Activated CD4-positive, alpha-beta T cell treated with anti-CD3 and anti-CD28 coated beads, Interleukin-2, Interleukin-6, amounts not matched to agents 100 ng/mL and 50 ng/mL, durations not matched to agents 16 hours and 8 hours (primary cell): ENCODE results near the gene FGF14.

Source experiments
- DNase-seq: peaks from one replicate; pipeline ENCODE4 v3.0.0-alpha.2; 2020

Gene FGF14

DNA sequence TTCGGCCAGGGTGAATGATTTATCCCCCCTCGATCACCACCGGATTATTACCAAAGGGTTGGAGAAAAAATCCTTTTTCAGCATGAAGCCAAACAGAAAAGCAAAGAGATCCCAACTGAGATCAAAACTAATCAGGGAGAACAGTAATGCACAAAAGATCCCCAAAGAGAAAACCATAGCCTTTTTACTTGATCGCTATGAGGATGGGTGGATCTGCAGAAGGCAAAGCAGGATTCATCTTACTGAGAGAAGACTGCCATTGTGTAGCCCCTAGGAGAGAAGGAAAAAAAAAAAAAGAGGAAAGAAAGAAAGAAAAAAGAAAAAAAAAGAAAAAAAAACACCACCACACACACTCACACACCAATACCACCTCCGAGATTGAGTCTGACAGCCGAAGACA is at the start of gene FGF14:
TSS of gene FGF14 (minus strand) at position 283 of the 400 bp plus-strand sequence.
- no peak for DNase-seq

DNA sequence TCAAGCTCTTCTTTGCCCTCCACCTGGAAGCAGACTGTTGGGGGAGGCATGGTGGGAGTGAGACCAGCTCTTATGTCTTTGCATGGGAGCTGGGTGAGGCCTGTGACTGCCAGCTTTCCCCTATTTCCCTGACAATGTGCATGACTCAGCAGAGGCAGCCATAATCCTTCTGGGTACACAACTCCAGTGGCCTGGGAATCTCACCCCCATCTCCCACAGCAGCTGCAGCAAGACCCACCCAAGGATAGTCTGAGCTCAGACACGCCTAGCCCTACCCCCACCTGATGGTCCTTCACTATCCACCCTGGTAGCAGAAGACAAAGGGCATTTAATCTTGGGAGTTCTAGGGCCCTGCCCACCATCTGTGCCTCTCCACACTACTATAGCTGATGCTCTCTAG is 41.4 kb upstream of the FGF14 start:
- no peak for DNase-seq

DNA sequence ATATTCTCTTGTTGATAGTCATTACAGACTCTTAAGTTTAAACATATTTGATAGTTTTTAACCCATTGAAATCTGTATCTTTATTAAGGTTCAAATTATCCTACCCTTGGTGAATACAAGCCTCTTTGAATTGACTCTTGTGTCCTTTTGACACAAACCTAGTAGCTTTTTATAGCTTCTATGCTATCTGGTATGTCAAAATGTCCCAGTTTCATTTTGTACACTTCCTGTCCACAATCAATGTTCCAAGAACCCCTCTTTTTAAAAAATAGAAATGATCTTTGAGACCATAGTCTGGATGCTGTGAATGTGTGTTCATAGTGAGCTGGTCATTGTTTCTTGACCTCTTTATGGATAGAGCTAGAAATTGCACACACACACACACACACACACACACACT is 39.2 kb upstream of the FGF14 start:
- no peak for DNase-seq

DNA sequence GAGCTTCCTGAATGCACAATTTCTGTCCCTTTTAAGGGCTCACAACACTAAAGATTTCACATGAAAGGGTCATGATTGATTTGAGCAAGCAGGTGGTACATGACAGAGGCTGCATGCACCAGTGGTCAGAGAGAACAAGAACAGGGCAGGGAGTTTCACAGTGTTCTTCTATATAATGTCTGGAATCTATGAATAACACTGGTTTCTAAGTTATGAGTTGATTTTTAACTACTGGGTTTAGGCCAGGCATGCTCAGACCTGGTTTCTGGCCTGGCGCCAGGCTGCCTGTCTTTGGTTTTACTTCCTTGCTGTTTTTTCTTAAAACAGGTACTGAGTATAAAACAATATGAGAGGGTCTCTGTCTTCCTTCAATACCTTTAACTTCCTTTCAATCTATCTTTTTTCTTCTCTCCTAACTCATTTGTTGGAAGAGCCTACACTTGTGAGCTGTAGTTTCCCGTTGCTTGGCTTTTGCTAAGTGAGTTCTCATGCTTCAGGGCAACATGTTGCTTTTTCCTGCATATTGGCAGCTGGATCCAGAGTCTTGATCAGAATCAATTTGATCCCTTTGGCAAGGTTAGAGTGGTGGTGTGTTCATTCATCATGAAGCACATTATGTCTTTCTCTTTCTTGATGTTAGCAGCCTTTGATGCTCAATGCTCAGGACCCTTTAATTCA is 38.5 kb upstream of the FGF14 start:
- DNase-seq: no peak

DNA sequence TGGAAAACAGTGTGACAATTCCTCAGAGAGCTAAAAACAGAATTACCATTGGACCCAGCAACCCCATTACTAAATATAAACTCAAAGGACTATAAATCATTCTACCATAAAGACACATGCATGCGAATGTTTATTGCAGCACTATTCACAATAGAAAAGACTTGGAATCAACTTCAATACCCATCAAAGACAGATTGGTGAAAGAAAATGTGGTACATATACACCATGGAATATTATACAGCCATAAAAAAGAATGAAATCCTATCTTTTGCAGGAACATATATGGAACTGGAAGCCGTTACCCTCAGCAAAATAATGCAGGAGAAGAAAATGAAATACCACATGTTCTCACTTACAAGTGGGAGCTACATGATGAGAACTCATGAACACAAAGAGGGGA is 20.8 kb upstream of the FGF14 start:
- no peak for DNase-seq

DNA sequence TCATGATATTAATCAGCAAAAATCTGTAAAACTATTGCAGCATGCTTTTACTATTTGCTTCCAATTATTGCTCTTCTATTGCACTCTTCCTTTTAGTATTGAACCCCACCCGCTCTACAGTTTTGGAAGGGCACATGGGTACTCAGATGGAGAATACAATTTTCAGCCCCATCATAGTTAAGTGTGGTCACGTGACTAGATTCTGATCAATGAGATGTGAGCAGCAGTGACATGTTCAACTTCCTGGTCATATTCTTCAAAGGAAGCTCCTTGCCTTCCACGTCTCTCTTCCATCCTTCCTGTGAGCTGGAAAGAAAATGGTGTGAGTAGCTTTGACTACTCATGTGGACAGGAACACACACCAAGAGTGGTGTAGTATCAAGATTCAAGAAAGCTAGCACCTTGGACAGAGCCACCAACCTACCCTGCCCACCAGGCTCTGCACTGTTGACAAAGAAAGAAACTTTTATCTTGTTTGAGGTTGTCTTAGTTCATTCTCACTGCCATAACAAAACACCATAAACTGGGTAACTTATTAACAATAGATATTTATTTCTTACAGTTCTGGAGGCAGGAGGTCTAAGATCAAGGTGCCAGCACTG is 3.8 kb upstream of the FGF14 start:
- no peak for DNase-seq

DNA sequence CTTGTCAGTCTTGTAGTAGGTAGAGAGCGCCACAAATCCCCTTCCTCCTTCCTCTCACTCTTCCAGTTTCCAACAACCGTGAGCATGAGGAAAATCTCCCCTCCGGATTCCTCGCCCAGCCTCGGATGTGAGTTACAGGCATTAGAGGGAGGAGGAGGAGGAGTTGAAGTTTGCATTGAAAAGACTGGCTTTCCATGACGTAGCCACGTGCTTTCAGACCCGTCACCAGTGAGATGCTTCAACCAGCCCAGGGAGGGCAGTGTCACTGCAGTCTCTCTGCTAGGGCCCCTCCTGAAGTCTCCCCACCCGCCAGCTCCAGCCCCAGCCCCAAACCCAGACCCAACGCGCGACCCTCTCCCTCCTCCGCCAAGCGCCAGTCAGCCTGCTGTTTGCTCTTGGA is 442 bp upstream of the FGF14 start:
- DNase-seq: peak; percentile 34

DNA sequence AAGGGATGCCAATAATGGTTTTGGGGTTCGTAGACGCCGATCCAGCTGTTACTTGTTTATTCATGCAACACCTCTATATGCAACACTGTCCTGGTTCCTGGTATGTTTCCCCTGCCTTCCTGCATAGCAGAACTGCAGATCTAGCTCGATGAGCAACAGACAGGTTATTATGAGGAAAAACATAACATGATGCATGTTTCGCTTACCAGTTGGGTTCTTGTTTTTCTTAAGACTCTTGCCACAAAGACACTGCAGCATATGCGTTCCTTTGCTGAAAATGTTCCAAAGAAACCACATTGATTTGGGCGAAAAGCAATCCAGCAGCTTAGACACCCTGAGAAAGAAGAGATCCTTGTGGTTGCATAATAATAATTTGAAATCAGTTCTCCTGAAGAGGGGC is 583 bp downstream of the FGF14 start:
- no peak for DNase-seq

DNA sequence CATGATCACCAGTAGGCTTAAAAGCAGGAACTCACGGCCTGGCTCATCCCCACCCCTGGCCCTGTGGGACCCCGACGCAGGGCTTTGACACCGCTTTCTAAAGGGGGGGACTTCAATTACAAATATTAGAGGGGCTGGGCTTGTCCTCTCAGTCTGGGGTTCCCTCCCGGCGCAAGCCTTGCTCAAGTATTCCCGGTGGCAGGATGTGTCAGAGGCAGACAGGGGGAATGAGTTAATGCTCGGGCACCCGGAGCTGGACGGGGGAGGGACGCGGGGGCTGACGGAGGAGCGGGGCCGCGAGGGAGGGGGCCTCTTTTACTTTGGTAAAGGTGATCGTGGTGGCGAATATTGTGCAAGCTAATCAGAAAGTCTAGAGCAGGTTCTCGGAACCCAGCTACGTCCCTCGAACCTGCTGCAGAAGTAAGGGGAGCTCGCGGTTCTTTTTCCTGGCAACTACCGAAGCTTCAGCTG is 1.1 kb downstream of the FGF14 start:
- DNase-seq: no peak

DNA sequence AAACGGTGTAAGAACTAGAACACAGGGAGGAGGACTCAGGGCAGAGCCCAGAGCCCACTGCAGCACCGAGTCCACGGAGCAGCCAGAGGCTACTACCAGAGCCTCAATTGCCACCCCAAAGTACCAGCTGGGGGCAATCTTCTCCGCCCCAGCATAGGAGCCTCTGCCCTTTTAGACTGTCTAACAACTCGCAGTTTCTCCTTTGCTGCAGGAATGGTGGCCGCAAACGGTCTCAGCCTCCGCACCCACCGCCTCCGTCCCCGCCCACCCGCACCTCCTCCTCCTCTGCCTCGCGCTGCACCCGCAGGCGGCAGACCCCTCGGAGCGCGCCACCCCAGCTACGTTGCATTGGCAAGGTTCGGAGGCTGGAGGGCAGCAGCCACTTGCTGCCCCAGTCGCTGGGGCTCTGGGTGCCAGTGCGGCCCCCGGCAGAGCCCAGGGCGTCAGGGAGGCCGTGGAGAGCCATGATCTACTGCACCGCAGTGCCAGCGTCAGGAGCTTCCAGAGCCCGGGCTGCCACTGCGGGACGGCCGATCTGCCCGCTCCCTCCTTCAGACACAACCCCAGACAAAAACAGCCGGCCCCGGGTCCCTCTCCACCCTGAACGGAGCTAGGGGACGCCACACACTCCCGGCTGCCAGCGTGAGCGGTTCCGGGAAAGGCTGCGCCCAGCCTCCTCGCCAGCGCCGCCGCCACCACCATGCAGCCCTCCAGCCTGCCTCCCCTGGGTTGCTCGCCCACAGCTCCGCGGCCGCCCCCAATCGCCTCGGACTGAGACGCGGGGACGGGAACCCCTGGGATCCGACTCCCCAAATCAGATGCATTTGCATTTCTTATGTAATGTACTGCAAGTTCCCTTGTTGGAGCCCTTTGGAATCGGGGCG is 1.8 kb downstream of the FGF14 start:
- peak; percentile 26 for DNase-seq

DNA sequence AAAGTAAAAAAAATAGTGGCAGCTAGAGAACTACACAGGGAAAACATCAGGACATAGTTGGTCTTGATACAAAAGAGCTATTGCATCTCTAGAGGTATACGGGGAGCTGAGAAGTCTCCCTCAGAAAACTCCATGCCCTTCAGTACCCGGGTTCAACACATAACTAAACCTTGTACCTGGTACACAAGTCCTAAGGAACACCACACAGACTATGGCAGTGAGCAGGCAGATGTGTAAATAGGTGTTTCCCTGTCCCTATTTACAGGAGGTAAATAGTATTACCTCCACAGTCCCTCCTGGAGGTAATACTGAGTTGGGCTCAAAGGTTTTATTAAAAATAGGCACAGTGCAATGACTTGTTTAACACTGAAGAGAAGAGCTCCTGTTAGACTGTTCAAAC is 5.9 kb downstream of the FGF14 start:
- DNase-seq: no peak

DNA sequence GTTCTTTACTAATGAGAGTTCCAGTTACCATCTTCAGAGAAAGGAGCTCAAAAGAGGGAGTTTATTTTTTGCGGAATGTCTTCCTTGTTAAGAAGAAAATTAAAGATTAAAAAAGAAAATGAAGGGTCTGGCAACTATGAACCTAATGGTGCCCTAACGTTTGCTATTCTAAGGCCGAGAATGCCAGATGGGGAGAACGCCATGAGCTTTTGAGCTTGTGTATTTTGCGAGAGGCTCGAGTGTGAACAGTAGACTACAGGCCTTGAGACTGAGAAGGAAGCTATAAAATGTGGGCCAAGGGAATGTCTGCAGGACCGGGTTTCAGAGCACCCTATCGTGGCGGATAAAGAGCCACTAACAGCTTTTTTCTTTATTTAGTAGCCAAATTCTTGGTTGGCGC is 6.7 kb downstream of the FGF14 start:
- DNase-seq: no peak

DNA sequence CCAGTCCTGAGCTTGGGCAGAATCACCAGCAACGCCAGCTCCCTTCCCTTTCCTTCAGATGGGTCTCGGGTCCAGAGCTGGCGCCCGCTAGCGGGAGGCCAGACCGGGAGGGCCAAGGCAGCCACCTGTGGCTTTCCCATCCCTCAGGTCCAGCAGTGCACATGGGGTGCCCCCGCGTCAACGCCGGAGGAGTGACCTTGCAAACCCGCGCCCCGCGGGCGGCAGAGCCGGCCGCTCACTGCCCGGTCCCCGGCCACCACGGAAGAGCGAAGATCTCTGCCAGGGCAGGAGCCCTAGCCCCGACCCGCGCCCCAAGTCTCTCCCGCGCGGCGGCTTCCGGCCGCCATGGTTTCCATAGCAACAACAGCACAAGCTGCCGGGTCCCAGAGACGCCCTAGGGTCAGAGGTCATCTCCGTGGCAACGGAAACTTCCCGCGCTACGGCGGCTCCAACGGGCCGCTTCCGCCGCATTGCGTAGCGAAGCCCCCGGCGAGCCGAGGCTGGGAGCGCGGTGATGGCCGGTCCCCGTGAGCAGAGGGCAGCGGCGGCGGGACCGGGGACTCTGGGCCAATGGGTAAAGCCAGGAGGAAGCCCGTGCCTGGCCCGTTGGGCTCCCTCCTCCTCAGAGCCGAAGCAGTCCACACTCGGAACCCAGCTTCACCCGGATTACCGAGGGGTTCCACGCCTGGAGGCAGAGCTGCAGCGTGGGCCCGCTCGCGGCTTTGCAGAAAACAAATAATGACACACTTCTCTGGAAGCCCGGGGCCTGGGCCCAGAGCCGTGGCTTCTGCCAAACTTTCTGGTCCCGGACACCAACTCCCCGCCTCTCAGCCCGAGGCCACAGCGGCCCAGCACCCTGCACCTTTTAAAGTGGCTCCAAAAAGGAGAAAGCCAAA is 7.4 kb downstream of the FGF14 start:
- DNase-seq: peak; percentile 97

DNA sequence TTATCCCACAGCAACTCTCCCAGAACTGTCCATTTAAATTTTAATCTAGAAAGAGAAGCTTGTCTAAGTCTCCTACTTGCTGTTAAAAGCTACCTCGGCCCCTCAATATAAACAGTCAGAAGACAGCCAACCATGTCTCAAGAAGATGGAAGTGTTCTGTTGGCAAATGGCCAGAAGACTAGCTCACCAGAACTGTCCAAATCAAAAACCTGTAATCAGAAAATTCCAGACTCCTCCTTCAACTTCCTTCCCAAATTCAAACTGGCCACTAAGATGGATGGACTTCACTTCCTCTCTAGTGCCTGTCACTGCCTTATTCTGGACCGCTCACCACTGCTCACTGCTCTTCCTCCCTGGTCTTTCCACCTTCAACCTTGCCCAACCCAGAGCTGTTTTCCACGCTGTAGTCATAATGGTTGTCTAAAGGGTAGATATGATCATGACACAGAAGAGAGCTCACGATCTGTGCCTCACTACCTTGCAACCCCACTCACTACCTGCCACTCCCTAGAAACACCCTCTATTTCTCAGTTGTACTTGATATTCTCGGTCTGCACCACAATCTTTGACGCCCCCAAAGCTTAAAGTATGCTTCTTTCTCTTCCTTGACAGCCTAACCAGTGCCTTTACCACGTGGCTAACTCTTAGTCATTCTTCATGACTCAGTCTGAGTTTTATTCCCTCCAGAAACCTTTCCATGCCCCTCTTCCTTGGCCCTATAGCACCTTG is 9.2 kb downstream of the FGF14 start:
- no peak for DNase-seq

DNA sequence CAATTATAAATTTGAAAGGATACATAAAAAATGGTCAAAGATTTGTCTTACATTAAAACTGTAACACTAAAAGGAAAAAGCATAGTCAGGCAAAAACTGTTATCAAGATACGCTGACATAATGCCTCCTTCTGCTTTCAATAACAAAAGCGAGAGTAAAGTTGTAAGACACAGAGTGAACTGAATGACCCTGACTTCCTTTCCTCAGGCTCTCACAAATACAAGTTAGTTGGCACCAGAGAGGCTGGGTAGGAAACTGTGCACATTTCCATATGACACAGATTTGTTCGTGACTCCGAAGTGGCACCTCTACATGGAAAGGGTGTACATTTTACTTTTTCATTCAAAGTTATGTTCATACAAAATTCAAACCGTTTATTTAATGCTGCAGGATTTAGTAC is 15.4 kb downstream of the FGF14 start:
- DNase-seq: no peak

DNA sequence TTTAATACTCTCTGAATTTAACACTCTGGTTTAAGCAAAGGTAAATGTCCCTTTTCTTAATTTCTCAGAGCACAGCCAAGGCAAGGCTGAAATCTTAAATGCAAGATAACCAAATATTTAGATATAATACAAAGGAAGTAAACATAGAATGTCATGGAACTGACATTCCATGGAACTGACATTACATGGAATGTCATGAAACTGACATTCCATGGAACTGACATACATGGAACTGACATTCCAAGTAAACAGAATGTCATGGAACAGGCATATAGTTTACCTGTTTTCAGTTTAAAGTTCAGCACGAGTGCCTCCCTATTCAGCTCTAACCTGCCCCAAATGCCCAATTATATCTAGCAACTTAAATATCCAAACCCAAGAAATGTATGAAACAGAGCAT is 21.8 kb downstream of the FGF14 start:
- no peak for DNase-seq

DNA sequence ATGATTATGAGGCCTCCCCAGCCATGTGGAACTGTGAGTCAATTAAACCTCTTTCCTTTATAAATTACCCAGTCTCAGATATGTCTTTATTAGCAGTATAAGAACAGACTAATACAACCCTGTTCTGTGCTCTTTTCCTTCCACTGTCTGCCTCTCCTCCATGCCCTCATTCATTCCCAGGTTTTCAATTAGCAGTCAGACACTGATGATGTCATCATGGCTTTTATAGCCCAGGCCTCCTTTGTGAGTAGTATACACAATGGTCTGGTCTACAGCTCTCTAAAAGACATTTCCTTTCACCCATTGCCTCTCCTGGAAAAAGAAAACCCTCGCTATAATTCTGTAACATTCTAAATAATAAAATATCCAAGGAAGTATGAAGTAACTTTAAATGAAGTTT is 25.5 kb downstream of the FGF14 start:
- no peak for DNase-seq

DNA sequence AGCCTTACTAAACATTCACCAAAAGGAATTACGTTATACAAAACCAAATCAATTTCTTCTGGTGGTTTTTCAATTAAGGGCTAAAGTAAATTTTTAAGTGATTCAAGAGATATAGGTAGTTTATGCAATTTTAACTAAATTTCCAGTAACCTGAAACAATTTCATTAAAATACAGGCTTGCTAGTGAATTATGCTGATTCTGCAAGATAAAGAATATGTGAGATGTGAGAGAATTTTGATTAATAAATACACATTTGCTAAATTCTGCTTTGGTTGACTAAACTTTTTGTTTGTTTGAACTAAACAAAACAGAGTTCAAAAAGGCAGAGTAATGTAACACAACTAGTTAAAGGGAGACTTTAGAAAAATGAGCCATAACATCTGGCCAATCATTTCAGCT is 27.1 kb downstream of the FGF14 start:
- no peak for DNase-seq

DNA sequence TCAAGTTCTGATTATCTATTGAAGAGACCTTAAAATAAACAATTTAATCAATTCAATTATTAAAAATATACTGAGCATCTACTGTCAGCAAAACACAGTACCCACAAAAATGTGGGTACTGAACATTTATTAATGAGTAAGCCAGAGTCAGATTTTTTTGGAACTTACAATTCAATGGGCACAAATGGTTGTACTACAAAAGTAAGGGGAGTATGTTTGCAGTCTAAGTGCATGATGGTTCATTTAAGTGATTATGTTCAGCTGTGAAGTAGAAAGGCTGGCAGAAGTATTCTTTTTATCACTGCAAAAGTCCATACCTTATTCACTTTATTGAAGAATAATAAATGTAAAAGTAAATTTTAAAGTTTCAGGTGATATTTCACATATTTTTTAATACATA is 27.6 kb downstream of the FGF14 start:
- DNase-seq: no peak

DNA sequence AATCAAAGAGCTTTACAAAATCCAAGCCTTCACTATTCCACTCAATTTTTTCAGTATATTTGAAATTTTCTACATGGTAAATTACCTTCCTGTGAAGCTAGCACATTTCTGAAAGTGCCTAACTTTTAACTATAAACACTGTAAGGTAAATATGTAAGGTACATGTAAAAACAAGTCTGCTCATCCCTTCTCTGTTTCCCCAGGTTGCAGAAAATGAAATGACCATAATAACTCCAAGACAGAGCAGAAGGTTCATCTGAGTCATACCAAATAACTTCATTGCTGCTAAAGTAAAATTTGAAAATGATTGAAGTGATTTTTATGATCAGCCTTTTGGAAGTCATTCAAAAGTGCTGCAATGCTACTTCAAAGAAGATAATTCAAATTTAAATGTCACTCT is 28.6 kb downstream of the FGF14 start:
- DNase-seq: no peak

DNA sequence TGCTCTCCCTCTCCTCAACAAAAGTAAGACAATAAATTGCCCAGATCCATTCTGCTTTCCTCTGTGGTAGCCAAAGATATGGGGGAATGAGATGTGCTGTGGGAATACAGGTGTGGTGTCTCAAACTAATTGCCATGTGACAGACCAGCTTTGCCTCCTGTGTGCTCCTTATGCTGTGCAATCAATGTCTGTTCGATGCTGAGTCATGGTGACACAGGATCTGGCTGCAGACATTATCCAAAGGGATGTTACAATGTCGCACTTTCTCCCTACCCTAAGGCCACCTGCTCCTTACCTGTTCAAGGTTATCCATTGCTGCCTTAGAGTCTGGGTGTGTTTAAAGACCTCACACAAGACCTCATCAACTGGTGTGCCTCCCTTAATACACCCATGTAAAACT is 32.5 kb downstream of the FGF14 start:
- no peak for DNase-seq

DNA sequence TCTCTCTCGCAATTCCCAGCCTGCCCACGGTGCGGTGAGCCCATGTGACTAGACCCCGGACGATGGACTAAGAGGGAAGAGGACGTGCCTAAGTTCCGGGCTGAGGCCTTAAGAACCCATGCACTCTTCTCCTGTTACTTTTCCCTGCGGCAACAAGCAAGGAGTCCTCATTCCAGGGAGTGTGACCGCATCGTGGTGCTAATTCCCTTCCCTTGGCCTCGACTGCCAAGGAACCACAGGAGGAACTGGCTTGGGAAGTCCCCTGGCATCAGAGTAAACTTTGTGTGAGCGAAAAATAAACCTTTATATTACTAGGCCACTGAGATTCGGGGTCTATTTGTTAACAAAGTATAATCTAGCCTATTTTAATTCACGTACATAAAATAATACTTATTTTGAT is 34.0 kb downstream of the FGF14 start:
- DNase-seq: no peak
